Limb (tissue), 2 donors: ENCODE data around the gene CRTAP.
"Not testable (repeated sequence)": the region's sequence is repeated elsewhere in the genome, so short reads cannot be mapped to it uniquely, and the experiment has no call there.

ENCODE experiments used
- DNase-seq, 2 donors: peaks; one replicate each; pipeline ENCODE4 v3.0.0-alpha.2; 2016; ENCODE audit errors: extremely low spot score in 2 of 2

CRTAP gene

DNA sequence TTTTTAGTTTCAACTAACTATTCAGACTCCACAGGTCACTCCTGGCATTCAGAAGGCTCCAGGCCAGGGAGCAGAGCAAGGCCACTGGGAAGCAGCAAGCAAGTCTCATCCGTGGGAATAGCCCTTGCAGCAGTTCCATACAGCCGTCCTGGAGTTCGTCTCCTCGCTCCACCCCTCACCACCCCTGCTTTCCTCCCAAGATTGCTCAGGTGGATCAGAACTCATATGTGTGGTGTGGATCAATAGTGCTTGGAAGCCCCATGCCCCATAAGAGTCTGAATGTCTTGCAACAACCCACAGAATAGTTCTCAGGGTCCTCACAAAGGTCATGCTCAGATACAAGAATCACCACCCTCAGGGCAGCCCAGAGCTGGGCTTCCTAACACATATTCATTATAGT lies 60.3 kb downstream of the CRTAP start:
- no peak for DNase-seq

DNA sequence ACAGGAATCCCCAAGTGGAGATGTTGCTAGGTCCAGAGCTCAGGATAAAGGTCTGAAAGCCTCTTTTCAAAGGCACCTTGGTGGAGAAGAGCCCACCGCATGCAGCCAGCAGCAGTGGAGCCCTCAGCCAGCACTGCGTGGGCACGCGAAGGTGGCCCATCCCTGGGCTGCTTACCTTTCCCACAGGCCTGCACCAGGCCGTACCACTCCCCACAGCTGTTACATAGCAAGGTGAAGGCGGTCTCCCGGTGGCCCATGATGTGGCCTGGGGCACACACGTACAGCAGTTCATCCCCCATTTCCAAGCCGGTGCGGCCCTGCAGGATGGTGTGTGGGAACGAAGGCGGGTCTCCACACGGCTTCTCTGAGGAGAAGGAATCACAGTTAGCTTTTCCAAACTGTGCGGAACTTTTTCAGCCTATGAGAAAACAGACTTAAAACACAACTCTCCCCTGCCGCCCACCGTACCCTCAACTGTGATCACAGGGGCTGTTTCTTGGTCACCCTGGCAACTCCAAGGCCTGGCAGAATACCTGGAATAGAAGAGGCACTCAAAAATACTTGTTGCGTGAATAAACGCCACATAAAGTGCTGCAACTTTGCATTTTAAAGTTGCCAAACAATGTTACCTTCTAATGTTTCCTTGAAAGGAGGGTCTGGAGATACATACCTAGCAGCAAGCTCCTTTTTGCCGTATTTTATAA lies 61.0 kb downstream of the CRTAP start:
- DNase-seq, result no peak

DNA sequence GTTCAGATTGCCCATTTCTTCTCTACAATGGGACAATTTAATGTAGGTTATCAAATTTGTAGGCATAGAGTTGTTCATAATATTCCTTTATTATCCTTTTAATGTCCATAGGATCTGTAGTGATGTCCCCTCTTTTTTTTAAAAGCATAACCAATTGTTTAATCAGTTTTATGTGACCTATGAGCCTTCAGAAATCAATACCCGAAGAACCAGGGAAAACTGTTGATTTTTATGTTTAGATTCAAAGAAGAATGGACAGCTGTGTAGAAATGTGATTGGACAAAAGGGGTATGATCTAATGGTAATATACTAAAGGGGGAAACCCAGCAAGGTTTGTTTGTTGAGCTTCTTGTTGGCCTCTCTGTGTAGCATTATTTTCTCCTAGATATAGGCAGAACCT lies 65.3 kb downstream of the CRTAP start:
- DNase-seq, result no peak

DNA sequence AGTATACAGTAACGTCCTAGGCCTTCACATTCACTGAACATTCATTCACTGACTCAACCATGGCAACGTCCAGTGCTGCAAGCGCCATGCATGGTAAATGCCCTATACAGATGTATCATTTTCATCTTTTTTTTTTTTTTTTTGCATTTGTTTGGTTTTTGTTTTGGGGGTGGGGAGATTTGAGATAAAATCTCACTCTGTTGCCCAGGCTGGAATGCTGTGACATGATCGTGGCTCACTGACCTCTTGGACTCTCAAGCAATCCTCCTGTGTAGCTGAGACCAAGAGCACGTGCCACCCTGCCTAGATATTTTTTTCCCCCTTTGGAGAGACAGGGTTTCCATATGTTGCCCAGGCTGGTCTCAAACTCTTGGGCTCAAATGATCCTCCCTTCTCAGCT lies 67.4 kb downstream of the CRTAP start:
- DNase-seq, result no peak

DNA sequence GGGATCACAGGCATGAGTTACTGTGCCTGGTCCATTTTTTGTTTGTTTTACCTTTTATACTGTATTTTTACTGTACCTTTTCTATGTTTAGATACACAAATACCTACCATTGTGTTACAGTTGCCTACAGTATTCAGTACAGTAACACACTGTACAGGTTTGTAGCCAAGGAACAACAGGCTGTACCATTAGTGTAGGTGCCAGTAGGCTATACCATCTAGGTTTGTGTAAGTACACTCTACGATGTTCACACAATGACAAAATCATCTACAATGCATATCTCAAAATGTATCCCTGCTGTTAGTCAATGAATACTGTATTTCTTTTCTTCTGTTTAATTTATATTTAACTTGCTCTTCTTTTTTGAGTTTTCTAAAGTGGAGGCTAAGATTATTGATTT lies 67.8 kb downstream of the CRTAP start:
- not testable (repeated sequence) for DNase-seq

DNA sequence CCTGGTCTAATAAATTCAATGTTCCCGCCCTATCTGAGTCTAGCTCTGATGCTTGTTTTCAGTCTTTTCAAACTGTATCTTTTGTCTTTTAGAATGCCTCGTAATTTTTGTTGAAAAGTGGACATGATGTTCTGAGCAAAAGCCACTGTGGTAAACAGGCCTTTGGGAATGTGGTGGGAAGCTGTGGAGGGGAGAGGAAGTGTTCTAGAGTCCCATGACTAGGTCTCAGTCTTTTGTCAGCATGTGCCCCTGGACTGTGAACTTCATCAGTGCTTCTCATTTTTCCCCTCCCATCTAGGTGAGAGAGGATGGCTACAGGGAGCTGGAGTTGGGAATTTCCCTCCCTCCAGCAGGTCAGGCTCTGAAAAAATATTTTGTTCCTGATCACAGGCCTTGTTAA lies 71.0 kb downstream of the CRTAP start:
- DNase-seq, result no peak

DNA sequence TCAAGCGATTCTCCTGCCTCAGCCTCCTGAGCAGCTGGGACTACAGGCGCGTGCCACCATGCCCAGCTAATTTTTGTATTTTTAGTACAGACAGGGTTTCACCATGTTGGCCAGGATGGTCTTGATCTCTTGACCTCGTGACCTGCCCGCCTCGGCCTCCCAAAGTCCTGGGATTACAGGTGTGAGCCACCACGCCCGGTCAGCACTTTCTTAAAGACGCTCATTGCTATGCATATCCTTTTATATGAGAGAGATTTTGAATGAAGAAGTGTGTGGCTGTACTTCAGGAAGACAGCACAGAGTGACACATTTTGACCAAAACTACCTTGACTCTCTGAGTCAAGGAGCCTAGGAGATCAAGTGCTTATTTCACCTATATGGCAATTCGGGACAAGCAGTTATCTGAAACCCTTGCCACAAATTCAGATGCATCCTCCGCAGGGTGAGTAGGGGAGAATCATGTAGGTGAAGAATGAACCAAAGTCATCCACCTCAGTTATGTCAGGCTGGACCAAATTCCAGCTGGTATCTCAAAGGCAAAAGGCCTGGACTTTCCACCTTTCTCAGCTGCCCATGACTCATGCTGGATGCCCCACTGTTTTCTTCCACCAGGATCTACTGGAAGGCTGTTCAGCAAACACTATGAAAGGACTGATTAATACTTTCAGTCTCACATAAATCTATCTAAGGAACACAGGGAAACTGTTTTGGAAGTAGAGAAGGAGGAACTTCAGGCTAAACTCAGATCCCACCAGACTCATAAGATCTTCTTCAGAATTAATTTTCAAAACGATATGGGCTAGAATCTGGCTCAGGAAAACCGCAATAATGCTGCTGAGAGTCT lies 72.9 kb downstream of the CRTAP start:
- no peak for DNase-seq

DNA sequence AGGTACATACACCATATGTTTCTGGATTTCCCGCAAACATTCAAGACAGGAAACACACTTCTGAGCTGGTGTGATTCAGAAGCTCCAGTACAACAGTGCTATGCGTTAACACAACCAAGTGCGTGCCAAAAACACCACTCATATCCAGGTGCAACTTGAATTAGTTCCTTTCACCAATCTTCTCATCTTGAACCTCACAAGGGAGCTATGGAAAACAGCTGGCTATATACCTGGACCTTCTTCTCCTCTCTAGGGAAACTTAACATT lies 73.5 kb downstream of the CRTAP start:
- DNase-seq, result no peak

DNA sequence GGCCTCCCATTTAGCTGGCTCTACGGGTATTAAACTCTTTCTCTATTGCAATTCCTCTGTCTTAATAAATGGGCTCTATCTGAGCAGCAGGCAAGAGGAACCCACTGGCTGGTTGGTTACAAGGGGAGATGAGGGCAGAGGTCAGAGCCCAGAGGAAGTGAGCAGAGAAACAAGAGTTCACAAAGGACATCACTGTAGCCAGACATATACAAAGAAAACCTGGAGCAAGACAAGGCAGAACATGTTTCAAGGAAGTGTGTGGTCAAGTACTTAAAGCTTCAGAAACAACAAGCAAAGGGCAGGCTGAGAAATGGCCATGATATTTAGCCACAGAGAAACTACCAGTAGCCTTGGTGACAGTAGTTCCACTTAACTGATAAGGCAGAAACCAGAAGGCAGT lies 80.5 kb downstream of the CRTAP start:
- DNase-seq, result no peak

DNA sequence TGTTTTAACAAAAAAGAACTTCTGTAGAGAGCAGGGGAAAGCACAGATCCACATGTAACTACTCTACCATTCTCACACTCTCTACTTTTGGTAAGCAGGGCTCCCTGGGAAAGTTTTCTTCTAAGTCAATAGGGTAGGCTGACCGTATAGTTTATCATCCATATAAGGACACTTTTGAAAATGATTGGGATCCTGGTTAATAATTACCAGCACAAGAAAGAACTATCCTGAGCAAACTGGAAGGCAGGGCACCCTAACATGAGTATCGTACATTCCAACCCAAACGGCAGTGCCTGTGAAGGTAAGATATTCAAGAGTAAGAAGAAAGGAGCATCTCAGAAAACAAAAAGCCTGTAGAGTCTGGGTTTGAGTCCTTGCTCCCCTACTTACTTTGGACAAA lies 82.7 kb downstream of the CRTAP start:
- no peak for DNase-seq
